Endothelial cell of umbilical vein (primary cell): ENCODE measurements around the gene MRFAP1. TPM values are rescaled to one million over a fixed set of nuclear protein-coding genes. Genes with fewer than 3 reads are reported as not detected.

Experiments used
- BruUV-seq: library from RNA; stranded (reverse); fragments of 400-500 nt; replicated peaks from 2 replicates; lab custom pipeline; 2021; lab: Mats Ljungman, UMichigan
- CTCF ChIA-PET: fragments of 300-600, 350-600 bp; sonication (Branson Sonifier 250); formaldehyde crosslinking; loops from one replicate; lab custom pipeline; 2021; ENCODE audit warnings: antibody characterized with exemption, inconsistent platforms; lab: Charles Lee
- POLR2A ChIA-PET: fragments of 300-600, 350-600 bp; sonication (Branson Sonifier 250); formaldehyde crosslinking; loops from one replicate; lab custom pipeline; 2021; ENCODE audit warnings: antibody characterized with exemption, inconsistent platforms; lab: Charles Lee
- DNase-seq: peaks from one replicate; pipeline ENCODE4 v3.0.0-alpha.2; 2011; ENCODE audit warnings: low read depth, low spot score
- FAIRE-seq: peaks from 2 replicates; lab custom pipeline; 2011; peaks lifted over from hg19 to GRCh38; lab: Jason Lieb, UNC
- H2AFZ ChIP-seq: 2 replicates; pipeline ENCODE4 v1.6.0; 2012; ENCODE audit warnings: low read depth, low read length, control low read depth, inconsistent platforms
- H3K27ac ChIP-seq: 2 replicates; pipeline ENCODE4 v1.5.1; 2011; ENCODE audit warnings: low read depth, mild to moderate bottlenecking, control low read depth, low read length, moderate library complexity; ENCODE audit not compliant: insufficient read depth
- H3K27me3 ChIP-seq, 2 experiments: 2 replicates each; pipeline versions ENCODE4 v1.6.0 to v1.6.1; 2011; ENCODE audit warnings: low read length in 2 of 2, mixed read lengths in 1 of 2; ENCODE audit not compliant: control insufficient read depth in 2 of 2, insufficient read depth in 2 of 2
- H3K36me3 ChIP-seq, 2 experiments: 2 replicates in 1 of 2; 3 replicates in 1 of 2; pipeline ENCODE4 v1.5.1; 2011; ENCODE audit warnings: low read length in 2 of 2, mild to moderate bottlenecking in 1 of 2, moderate library complexity in 1 of 2; ENCODE audit not compliant: control insufficient read depth in 2 of 2, insufficient read depth in 2 of 2; ENCODE audit errors: extremely low read depth in 1 of 2
- H3K4me1 ChIP-seq: 3 replicates; pipeline ENCODE4 v1.5.1; 2011; ENCODE audit warnings: mild to moderate bottlenecking, low read length; ENCODE audit not compliant: control insufficient read depth, insufficient read depth; ENCODE audit errors: extremely low read depth
- H3K4me2 ChIP-seq: 2 replicates; pipeline ENCODE4 v1.6.1; 2011; ENCODE audit warnings: low read length, control low read depth, mixed read lengths; ENCODE audit not compliant: insufficient read depth
- H3K4me3 ChIP-seq, 3 experiments: fragments of 200-600 bp in 1 of 3; sonication (generic), shearing (Covaris generic) in 1 of 3; replicated peaks in 1 of 3; 2 replicates each; pipeline ENCODE4 v1.5.1; 2011 to 2016; ENCODE audit warnings: control low read depth in 3 of 3, low read length in 3 of 3, mild to moderate bottlenecking in 2 of 3, inconsistent platforms in 1 of 3, low read depth in 1 of 3, moderate library complexity in 1 of 3; ENCODE audit not compliant: insufficient read depth in 1 of 3
- H3K79me2 ChIP-seq: 2 replicates; pipeline ENCODE4 v1.6.0; 2012; ENCODE audit warnings: low read length, inconsistent platforms; ENCODE audit not compliant: control insufficient read depth, insufficient read depth
- H3K9ac ChIP-seq: replicated peaks from 2 replicates; pipeline ENCODE3; 2011; ENCODE audit warnings: low read length, control low read depth; ENCODE audit not compliant: insufficient read depth; ENCODE audit errors: extremely low read depth
- H3K9me1 ChIP-seq: replicated peaks from 3 replicates; pipeline ENCODE4 v1.6.0; 2011; ENCODE audit warnings: mild to moderate bottlenecking, low read length; ENCODE audit not compliant: control insufficient read depth, insufficient read depth; ENCODE audit errors: extremely low read depth
- H3K9me3 ChIP-seq: replicated peaks from 2 replicates; pipeline ENCODE4 v1.5.1; 2012; ENCODE audit warnings: low read length, inconsistent platforms; ENCODE audit not compliant: control insufficient read depth, insufficient read depth
- H4K20me1 ChIP-seq: replicated peaks from 2 replicates; pipeline ENCODE3; 2011; ENCODE audit warnings: mild to moderate bottlenecking, low read length; ENCODE audit not compliant: control insufficient read depth, insufficient read depth; ENCODE audit errors: extremely low read depth
- EZH2 ChIP-seq: IDR thresholded peaks from 2 replicates; pipeline ENCODE4 v1.6.1; 2012; ENCODE audit warnings: borderline replicate concordance, low read depth, mild to moderate bottlenecking, moderate library complexity, low read length, inconsistent platforms; ENCODE audit not compliant: severe bottlenecking
- FOS ChIP-seq: IDR thresholded peaks from 2 replicates; pipeline ENCODE4 v1.6.1; 2011; ENCODE audit warnings: mild to moderate bottlenecking, low read length, moderate library complexity, borderline replicate concordance; ENCODE audit not compliant: insufficient read depth
- GATA2 ChIP-seq: IDR thresholded peaks from 2 replicates; pipeline ENCODE4 v1.7.0; 2011; ENCODE audit warnings: low read depth, mild to moderate bottlenecking, moderate library complexity, mixed read lengths, low read length; ENCODE audit not compliant: insufficient read length, insufficient read depth
- JUN ChIP-seq: IDR thresholded peaks from 2 replicates; pipeline ENCODE4 v1.6.1; 2011; ENCODE audit warnings: borderline replicate concordance, low read depth; ENCODE audit not compliant: insufficient read length, insufficient read depth
- MYC ChIP-seq: IDR thresholded peaks from one replicate; pipeline ENCODE4 v1.6.1; 2011; ENCODE audit warnings: mild to moderate bottlenecking, low read depth, low read length
- POLR2A ChIP-seq: IDR thresholded peaks from 2 replicates; pipeline ENCODE4 v1.6.1; 2012; ENCODE audit warnings: low read depth, mild to moderate bottlenecking, control low read depth, low read length
- POLR2AphosphoS5 ChIP-seq: IDR thresholded peaks from 2 replicates; pipeline ENCODE4 v1.6.1; 2012; ENCODE audit warnings: low read depth, mild to moderate bottlenecking, control low read depth, low read length, moderate library complexity; ENCODE audit not compliant: insufficient read depth
- dilution Hi-C: fragments of 300-500 bp; cut with MboI; formaldehyde crosslinking; loops from one replicate; pipeline ENCODE4 v1.15.0; 2019; ENCODE audit warnings: low sequenced_read_pairs; ENCODE audit not compliant: extremely low pct_ligation_motif_present
- intact Hi-C: fragments of 100-400 bp; cut with micrococcal nuclease; formaldehyde crosslinking; loops from one replicate; pipeline ENCODE4 v1.10.0; 2022
- polyA plus RNA-seq, 4 experiments: library from polyadenylated mRNA; depleted of rRNA in 3 of 4; stranded (reverse) in 3 of 4; unstranded in 1 of 4; fragments of >200 nt; gene quantifications; 2 replicates each; pipeline versions ENCODE4 v1.2.1 to v1.2.3, GENCODE V29; 2011 to 2012; ENCODE audit warnings: missing spikeins in 1 of 4
- total RNA-seq: library from RNA; stranded (reverse); gene quantifications from 2 replicates; pipeline ENCODE4 v1.2.3, GENCODE V29; 2021
- TF ChIP-seq, protein P1 (sequence below), 2 donors: IDR thresholded peaks; 1 replicate in 1 of 2; 2 replicates in 1 of 2; pipeline ENCODE4 v1.5.1; 2011; ENCODE audit warnings: low read length in 2 of 2, mild to moderate bottlenecking in 2 of 2, moderate library complexity in 2 of 2, control low read depth in 1 of 2, inconsistent platforms in 1 of 2, low read depth in 1 of 2; ENCODE audit not compliant: insufficient read depth in 1 of 2; ENCODE audit errors: extremely low read depth in 1 of 2
- TF ChIP-seq, protein P2 (sequence below): IDR thresholded peaks from 2 replicates; pipeline ENCODE4 v1.6.1; 2011; ENCODE audit not compliant: insufficient read depth, insufficient read length

The MRFAP1 gene
- total and polyA plus RNA-seq, 2 donors (not counting 3 experiments of a cell fraction or from before 2014, with no cell fraction given): 170 to 317 TPM

GRCh38 chr4:6613676-6614651, 26.5 kb upstream of the MRFAP1 start:
- H3K4me3 ChIP-seq: no peak overlapping the region
- intact Hi-C loops: no loop called here
- CTCF ChIA-PET: no interaction called here
- H2AFZ ChIP-seq: no peak overlapping the region
- POLR2A ChIA-PET: no interaction called here
- TF ChIP-seq MYC (no peak), EZH2 (no peak), POLR2A (no peak), POLR2AphosphoS5 (no peak), GATA2 (no peak), JUN (no peak), FOS (no peak)
- TF ChIP-seq, protein P1, sequence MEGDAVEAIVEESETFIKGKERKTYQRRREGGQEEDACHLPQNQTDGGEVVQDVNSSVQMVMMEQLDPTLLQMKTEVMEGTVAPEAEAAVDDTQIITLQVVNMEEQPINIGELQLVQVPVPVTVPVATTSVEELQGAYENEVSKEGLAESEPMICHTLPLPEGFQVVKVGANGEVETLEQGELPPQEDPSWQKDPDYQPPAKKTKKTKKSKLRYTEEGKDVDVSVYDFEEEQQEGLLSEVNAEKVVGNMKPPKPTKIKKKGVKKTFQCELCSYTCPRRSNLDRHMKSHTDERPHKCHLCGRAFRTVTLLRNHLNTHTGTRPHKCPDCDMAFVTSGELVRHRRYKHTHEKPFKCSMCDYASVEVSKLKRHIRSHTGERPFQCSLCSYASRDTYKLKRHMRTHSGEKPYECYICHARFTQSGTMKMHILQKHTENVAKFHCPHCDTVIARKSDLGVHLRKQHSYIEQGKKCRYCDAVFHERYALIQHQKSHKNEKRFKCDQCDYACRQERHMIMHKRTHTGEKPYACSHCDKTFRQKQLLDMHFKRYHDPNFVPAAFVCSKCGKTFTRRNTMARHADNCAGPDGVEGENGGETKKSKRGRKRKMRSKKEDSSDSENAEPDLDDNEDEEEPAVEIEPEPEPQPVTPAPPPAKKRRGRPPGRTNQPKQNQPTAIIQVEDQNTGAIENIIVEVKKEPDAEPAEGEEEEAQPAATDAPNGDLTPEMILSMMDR (IDR thresholded peaks at IDR 0.05; ENCODE audit: extremely low read depth in 1 of 2, insufficient read depth in 1 of 2, low read depth in 1 of 2, low read length in 2 of 2): no peak
- TF ChIP-seq, protein P2, sequence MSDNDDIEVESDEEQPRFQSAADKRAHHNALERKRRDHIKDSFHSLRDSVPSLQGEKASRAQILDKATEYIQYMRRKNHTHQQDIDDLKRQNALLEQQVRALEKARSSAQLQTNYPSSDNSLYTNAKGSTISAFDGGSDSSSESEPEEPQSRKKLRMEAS: no peak
- H3K27me3 ChIP-seq: no peaks in the 10 kb centered on the region
- no peaks in the 10 kb centered on the region for H3K79me2 ChIP-seq
- H4K20me1 ChIP-seq: no peaks in the 10 kb centered on the region
- peaks cover 0 to 23% of the 10 kb centered on the region in 2 experiments for H3K36me3 ChIP-seq
- FAIRE-seq (no peak), DNase-seq (no peak)
- dilution Hi-C loops: no loop called here
- H3K9ac ChIP-seq: no peak overlapping the region
- no peaks in the 10 kb centered on the region for H3K9me3 ChIP-seq
- no peak overlapping the region for H3K4me2 ChIP-seq
- H3K27ac ChIP-seq: no peak overlapping the region
- no peaks in the 10 kb centered on the region for H3K9me1 ChIP-seq
- no peaks in the 10 kb centered on the region for H3K4me1 ChIP-seq
- BruUV-seq: no TSS peak
